GM13977 (cell line): ENCODE results near the gene FSTL4.

Source experiments
- DNase-seq: peaks from one replicate; pipeline ENCODE4 v3.0.0; 2012; ENCODE audit warnings: low spot score
- in situ Hi-C: fragments of 300-500 bp; cut with MboI; formaldehyde crosslinking; loops from one replicate; pipeline ENCODE4 v1.12.0; 2022; ENCODE audit warnings: low sequenced_read_pairs, low pct_unique_long_range_greater_than_20kb, mixed read lengths, inconsistent platforms; ENCODE audit not compliant: unreplicated experiment
- TF ChIP-seq, protein P1 (sequence below): IDR thresholded peaks from 2 replicates; pipeline ENCODE4 v1.5.1; 2012; ENCODE audit warnings: mild to moderate bottlenecking, control low read depth; ENCODE audit not compliant: insufficient read depth; ENCODE audit errors: extremely low read depth, missing control alignments

FSTL4 gene

DNA sequence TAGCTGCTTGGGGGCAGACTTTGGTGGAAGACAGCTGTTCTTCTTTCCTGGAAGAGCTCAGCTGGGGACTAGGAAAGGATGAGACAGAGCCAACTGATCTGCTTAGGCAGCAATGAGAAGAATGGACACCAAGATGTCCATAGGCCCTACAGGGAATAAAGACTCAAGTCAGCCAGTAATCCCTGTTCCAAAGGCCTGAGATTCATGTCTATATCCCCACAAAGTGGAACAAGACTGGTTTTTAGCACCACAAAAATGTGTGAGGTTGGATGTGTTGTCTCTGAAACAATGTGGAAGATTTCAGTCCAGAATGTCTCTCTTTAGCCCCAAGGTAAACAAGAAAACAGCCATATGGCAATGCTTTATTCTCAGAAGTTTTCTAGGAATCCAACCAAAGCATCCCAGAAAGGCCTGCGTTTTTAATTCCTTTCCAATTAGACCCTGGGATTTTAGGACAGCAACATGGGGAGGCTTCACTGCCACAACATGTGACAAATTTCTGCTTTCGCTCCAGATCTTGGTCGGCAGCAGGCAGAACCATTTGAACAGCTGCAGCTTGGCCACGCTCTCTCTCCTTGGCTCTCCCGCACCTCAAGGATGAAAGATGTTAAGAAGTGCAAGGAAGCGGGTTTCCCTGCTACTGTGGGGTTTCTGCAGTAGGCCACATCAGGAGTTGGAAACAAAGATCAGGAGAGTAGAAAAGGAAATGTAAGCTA lies 245.1 kb downstream of the FSTL4 start:
- in situ Hi-C loops = no loop called here
- DNase-seq = no peak

DNA sequence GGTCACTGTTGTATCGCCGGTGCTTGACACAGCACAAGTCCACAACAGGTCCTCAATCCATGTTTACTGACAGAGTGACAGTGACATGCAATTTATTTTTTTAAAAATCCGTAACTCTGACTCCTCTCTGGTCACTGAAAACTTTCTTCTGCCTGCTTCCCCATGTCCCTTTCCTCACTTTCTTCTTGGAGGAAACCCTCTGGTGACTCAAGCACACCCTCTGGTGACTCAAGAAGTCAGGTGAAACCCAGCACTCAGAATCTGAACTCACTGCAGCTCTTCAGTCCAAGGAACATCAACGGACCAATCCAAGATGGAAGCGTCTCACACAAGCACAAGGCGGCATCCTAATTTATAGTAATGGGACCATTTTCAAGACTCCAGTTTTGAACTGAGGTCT lies 245.9 kb downstream of the FSTL4 start:
- in situ Hi-C loops = no loop called here
- TF ChIP-seq, protein P1, sequence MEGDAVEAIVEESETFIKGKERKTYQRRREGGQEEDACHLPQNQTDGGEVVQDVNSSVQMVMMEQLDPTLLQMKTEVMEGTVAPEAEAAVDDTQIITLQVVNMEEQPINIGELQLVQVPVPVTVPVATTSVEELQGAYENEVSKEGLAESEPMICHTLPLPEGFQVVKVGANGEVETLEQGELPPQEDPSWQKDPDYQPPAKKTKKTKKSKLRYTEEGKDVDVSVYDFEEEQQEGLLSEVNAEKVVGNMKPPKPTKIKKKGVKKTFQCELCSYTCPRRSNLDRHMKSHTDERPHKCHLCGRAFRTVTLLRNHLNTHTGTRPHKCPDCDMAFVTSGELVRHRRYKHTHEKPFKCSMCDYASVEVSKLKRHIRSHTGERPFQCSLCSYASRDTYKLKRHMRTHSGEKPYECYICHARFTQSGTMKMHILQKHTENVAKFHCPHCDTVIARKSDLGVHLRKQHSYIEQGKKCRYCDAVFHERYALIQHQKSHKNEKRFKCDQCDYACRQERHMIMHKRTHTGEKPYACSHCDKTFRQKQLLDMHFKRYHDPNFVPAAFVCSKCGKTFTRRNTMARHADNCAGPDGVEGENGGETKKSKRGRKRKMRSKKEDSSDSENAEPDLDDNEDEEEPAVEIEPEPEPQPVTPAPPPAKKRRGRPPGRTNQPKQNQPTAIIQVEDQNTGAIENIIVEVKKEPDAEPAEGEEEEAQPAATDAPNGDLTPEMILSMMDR = no peak
- no peak for DNase-seq

More for the DNA sequence above, 245.1 kb downstream of the FSTL4 start:
- TF ChIP-seq, protein P1 = no peak

DNA sequence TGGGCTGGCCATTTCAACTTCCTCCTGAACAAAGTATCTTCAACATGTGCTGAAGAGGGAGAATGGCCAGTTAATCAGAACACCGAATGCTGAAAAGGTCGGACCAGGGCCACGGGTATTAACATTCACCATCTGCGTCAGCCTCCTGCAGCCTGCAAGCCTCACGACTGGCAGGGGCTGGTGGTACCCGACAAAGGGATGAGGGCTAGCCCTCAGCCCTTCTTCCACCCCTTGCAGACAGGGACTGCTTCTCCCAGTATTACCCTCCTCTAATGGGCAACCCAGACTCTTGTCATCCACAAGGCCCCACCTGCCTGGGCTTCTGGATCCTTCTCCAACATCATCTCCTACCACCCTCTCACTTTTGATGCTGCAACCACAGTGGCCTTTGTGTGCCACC lies 246.6 kb downstream of the FSTL4 start:
- in situ Hi-C loops = no loop called here
- no peak for DNase-seq
- TF ChIP-seq, protein P1 = no peak

DNA sequence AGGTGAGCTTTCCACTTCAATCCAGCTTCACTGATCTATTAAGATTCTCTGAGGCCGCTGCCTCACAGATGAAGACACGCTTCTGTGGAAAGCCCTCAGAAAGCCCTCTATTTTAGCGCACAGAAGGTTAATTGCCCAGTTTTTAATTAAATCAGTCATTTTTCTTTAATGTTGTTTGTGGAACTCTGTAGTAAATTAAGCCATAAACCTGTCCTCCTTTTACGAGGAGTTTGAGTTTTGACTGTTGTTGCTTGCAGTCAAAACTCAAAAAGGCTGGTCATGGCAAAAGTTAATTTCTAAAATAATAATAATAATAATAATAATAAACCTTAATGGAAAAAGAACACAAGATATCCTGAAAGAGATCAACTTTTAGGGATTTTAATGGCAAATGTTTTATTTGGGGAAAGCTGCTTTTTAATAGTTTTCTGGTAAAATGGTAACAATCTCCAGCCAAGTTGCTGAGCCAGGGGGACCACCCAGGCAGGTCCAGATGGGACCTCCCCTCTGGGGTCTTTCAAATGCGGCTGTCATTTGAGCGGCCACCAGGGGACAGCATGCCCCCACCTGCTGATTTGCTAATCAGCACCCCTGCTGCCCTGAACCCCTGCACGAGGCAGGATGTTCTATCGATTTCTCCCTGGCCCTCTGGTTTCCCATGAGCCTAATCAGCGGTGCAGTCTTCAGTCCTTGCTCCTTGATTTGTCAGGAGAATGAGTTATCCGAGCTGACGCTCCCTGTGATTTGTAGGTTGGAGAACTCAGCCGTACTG lies 247.2 kb downstream of the FSTL4 start:
- peak; percentile 20 for DNase-seq
- in situ Hi-C loops = no loop called here
- TF ChIP-seq, protein P1 = peak; percentile 34

DNA sequence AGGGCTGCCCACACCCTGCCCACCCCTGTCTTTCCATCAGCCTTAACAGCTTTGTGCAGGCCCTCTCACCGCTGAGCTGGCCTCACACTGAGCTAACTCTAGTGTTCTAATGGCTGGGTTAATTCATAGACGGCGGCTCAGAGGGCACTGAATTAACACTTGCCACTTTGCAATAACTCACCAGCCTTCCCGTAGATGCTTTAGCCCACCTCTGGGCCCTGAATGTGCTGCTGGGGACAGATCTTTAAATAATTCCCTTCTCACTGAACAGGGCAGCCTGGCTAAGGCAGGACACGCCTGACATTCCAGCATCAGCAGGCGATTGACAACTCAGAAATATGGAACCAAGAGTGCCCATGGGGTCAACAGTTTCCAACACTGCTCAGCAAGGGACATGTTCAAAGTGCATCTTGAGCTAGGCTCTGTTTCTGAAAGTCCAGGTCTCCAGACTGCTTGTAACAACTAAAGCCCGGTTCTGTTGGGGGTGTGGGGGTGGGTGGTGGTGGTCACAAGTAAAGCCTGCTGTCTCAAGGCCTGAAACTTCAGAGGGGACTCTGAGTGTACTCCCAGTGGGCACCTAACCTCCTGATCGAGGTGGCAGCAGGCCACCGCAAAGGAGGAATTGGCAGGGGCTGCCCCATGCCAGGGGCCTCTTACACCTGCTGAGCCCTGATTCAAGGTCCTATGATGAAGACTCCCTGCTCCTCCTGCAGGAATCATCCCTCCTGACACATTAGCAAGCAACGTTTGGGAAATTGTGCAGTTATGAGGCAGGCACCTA lies 248.3 kb downstream of the FSTL4 start:
- no peak for DNase-seq
- in situ Hi-C loops = no loop called here
- TF ChIP-seq, protein P1 = no peak

DNA sequence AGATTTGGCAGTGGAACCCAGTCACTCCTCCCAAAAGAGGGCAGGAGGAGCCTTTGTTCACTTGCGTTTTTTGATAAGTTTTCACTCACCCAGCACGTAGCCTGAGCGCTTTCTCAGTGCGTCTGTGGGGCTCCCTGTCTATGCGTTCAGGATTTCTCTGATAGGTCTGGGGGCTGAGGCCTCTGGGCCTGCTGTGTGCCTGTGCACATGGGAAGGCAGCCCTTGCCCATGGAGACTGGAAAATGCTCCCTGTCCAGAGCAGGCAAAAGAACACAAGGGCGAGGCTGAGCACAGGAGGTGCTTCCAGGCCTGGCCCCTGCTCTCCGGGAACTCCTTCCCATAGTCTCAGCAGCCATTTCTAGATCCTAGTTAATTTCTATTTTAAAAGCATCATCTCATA lies 249.9 kb downstream of the FSTL4 start:
- DNase-seq = no peak
- in situ Hi-C loops = no loop called here
- TF ChIP-seq, protein P1 = no peak
